Right atrium auricular region (tissue), 2 donors: Measurements from ENCODE around the gene KIFBP. TPM values are rescaled to one million over a fixed set of nuclear protein-coding genes. Genes with fewer than 3 reads are reported as not detected.
A peak's percentile ranks its signal among the peaks of the same experiment; 100 is the strongest.

Experiments
- DNase-seq: peaks from one replicate; pipeline ENCODE4 v3.0.0-alpha.2; 2019; ENCODE audit warnings: low spot score
- H3K27ac ChIP-seq, 2 donors: fragments of 200-600 bp; sonication (generic); 1 replicate in 1 of 2; 2 replicates in 1 of 2; pipeline ENCODE4 v1.5.1; 2016 to 2019
- H3K27me3 ChIP-seq, 2 donors: fragments of 200-600 bp; sonication (generic); one replicate each; pipeline versions ENCODE4 v1.5.1 to v1.6.0; 2017 to 2019
- H3K36me3 ChIP-seq: fragments of 200-600 bp; sonication (generic); one replicate; pipeline ENCODE4 v1.5.1; 2016
- H3K4me1 ChIP-seq, 2 donors: fragments of 200-600 bp; sonication (generic); one replicate each; pipeline versions ENCODE4 v1.5.1 to v1.6.0; 2017 to 2019
- H3K4me3 ChIP-seq, 2 donors: fragments of 200-600 bp; sonication (generic); 1 replicate in 1 of 2; 2 replicates in 1 of 2; pipeline ENCODE4 v1.5.1; 2017 to 2019; ENCODE audit warnings: mild to moderate bottlenecking in 1 of 2, moderate library complexity in 1 of 2
- H3K9me3 ChIP-seq, 2 donors: fragments of 200-600 bp; sonication (generic); one replicate each; pipeline ENCODE4 v1.5.1; 2019
- total RNA-seq, 2 donors: library from RNA; depleted of rRNA; stranded (reverse); fragments of >200 nt; gene quantifications; one replicate each; pipeline ENCODE4 v1.1.0, GENCODE V29; 2016
- TF ChIP-seq, protein P1 (sequence below), 2 donors: fragments of 200-600 bp; sonication (generic); IDR thresholded peaks; one replicate each; pipeline ENCODE4 v1.5.1; 2019; ENCODE audit warnings: antibody characterized with exemption in 2 of 2

Gene KIFBP
- total RNA-seq, 2 donors from 2014 or later, result 36.4 to 48.8 TPM

DNA sequence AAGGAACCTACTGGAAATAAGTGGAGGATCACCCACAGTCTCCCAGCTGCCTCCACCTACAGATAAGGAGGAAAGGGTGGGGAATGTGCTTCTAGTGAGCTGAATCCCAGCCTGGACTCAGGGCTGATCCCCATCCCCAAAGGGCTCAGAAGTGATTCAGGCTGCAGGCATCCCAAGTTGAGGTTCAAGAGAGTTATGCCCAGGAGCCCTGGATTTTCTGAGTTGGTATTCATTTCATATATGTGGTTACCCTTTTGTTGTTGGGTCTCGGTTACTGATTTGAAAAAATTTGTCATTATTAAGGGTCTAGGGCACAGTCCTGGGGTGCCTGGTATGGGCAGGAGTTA, 69.3 kb downstream of the KIFBP start:
- no peaks in the 10 kb centered on the region for H3K27me3 ChIP-seq
- peaks cover 0 to 40% of the 10 kb centered on the region in 2 donors for H3K4me1 ChIP-seq
- H3K4me3 ChIP-seq, result no peak overlapping the region
- TF ChIP-seq, protein P1, sequence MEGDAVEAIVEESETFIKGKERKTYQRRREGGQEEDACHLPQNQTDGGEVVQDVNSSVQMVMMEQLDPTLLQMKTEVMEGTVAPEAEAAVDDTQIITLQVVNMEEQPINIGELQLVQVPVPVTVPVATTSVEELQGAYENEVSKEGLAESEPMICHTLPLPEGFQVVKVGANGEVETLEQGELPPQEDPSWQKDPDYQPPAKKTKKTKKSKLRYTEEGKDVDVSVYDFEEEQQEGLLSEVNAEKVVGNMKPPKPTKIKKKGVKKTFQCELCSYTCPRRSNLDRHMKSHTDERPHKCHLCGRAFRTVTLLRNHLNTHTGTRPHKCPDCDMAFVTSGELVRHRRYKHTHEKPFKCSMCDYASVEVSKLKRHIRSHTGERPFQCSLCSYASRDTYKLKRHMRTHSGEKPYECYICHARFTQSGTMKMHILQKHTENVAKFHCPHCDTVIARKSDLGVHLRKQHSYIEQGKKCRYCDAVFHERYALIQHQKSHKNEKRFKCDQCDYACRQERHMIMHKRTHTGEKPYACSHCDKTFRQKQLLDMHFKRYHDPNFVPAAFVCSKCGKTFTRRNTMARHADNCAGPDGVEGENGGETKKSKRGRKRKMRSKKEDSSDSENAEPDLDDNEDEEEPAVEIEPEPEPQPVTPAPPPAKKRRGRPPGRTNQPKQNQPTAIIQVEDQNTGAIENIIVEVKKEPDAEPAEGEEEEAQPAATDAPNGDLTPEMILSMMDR (IDR thresholded peaks at IDR 0.05), result no peak
- no peak for DNase-seq
- H3K36me3 ChIP-seq, result no peaks in the 10 kb centered on the region
- H3K27ac ChIP-seq, result peak overlapping the region; percentile 33 to 65
- H3K9me3 ChIP-seq, result no peaks in the 10 kb centered on the region

DNA sequence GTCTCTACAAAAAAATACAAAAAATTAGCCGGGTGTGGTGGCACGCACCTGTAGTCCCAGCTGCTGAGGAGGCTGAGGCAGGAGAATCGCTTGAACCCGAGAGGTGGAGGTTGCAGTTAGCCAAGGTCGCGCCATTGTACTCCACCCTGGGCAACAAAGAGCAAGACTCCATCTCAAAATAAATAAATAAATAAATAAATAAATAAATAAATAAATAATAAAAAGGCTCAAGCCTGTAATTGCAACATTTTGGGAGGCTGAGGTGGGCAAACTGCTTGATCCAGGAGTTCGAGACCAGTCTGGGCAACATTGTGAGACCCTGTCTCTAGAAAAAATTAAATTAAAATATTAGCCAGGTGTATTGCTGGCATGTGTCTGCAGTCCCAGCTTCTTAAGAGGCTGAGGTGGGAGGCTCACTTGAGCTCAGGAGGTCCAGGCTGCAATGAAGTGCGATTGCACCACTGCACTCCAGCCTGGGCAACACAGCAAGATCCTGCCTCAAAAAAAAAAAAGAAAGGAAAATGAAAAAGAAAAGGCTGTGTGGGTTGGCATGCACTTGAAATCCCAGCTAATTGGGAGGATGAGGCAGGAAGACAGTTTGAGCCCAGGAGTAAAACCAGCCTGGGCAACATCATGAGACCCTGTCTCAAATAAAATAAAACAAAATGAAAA, 71.7 kb downstream of the KIFBP start:
- no peak for DNase-seq
- no peaks in the 10 kb centered on the region for H3K27me3 ChIP-seq
- TF ChIP-seq, protein P1 (IDR thresholded peaks at IDR 0.05), result no peak
- H3K27ac ChIP-seq, result peak overlapping the region; percentile 83 to 89
- no peak overlapping the region for H3K4me3 ChIP-seq
- peaks cover 0 to 42% of the 10 kb centered on the region in 2 donors for H3K4me1 ChIP-seq
- H3K9me3 ChIP-seq, result no peaks in the 10 kb centered on the region
- no peaks in the 10 kb centered on the region for H3K36me3 ChIP-seq

DNA sequence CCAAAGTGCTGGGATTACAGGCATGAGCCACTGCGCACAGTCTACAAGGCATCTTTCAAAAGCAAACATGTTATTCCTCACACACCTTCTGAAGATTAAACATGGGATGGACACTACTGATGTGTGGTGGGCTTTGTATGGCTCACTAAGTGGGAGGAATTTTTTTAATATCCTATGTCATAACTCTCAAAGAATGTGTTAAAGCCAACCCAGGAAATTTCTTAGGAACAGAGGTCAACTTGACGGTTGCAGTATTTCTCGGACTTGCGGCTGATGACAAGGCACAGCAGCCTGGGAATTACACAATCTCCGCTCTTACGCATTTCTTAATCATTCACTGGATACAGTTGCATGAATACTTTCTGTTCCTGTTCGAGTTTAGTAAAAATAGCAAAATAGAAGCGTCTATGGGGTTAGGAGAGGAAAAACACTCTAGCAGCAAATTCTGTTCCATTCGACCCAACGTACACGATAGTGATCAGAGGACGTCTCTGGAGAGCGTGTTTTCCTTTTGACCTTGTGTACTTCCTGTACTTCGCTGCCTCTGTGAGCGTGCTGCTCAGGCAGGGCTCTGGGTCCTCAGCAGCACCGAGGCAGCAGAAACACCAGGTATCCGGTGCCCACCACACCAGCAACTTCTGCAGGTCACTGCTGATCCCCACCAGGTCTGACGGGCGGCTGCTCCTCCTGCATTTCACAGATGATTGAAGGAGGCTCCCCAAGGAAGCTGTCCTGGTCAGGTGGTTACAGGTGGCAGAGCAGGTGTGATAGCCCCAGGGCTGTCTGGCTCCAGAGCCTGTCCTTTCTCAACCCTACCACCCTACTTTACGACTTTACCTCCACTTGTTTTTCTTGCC, 72.9 kb downstream of the KIFBP start:
- Histone ChIP-seq H3K9me3 (no peaks in the 10 kb centered on the region), H3K36me3 (no peaks in the 10 kb centered on the region), H3K4me3 (peak overlapping the region in 1 of 2 donors; percentile 16), H3K27ac (peak overlapping the region; percentile 83 to 89), H3K27me3 (no peaks in the 10 kb centered on the region), H3K4me1 (peaks cover 0 to 42% of the 10 kb centered on the region in 2 donors)
- DNase-seq, result peak; percentile 83
- TF ChIP-seq, protein P1 (IDR thresholded peaks at IDR 0.05), result no peak

DNA sequence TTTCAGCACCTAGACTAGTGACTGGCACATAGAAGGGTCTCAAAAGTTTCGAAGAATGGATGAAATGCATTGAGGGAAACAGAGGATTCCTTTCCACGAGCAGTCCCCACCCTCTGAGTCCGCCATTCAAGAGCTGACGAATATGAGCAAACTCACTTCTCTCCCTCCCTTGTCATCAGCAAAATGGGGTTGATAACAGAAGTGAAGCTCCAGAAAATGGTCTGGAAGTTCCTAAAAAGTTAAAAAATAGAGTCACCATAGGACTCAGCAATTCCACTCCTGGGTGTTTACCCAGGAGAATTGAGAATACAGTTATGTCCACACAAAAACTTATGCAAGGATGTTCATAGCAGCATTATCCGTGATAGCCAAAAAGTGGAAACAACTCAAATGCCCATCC, 74.3 kb downstream of the KIFBP start:
- DNase-seq, result no peak
- H3K36me3 ChIP-seq, result no peaks in the 10 kb centered on the region
- peaks cover 0 to 31% of the 10 kb centered on the region in 2 donors for H3K4me1 ChIP-seq
- H3K27me3 ChIP-seq, result no peaks in the 10 kb centered on the region
- H3K27ac ChIP-seq, result peak overlapping the region; percentile 83 to 89
- TF ChIP-seq, protein P1 (IDR thresholded peaks at IDR 0.05), result no peak
- H3K4me3 ChIP-seq, result no peak overlapping the region
- no peaks in the 10 kb centered on the region for H3K9me3 ChIP-seq

DNA sequence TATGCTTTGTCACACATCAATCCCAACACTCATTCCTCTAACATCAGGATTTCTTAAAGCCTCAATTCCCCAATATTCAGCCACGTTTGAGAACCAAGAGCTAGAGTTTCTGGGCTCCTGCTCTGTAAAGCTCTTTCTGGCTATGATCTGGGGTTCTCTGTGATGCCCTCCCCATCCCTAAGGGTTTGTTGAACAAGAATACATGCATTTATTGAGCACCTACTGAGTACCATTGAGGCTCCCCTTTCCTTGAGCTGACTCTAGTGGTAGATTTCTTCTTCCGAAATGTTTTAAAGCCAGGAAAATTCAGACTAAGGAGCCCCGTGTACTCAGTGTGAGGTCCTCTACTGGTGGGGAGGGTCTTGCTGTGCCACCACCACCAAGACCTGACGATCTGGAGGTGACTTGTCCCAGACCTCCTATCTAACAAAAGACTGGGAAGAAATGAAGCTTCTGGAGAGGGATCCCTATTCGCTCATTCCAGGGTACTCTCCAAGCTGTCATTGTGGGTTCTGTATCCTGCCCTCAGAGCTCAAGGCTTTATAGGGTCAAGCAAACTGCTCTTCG, 76.2 kb downstream of the KIFBP start:
- DNase-seq, result no peak
- TF ChIP-seq, protein P1 (IDR thresholded peaks at IDR 0.05), result no peak
- peak overlapping the region; percentile 65 to 75 for H3K27ac ChIP-seq
- H3K9me3 ChIP-seq, result no peaks in the 10 kb centered on the region
- no peaks in the 10 kb centered on the region for H3K36me3 ChIP-seq
- H3K4me3 ChIP-seq, result no peak overlapping the region
- no peaks in the 10 kb centered on the region for H3K27me3 ChIP-seq
- peaks cover 0 to 31% of the 10 kb centered on the region in 2 donors for H3K4me1 ChIP-seq
